Measurements from ENCODE around the gene LRG1.

GRCh38 chr19:4584670-4585460 lies 45.0 kb upstream of the LRG1 start:
- TF ChIP-seq POLR2AphosphoS5 (IDR thresholded peaks at IDR 0.05; ENCODE audit: low read depth, low read length) (no peak), TAF1 (IDR thresholded peaks at IDR 0.05; ENCODE audit: borderline replicate concordance, insufficient read depth, low read length) (no peak), REST (IDR thresholded peaks at IDR 0.05; ENCODE audit: insufficient read depth in 1 of 2, low read depth in 2 of 2, low read length in 2 of 2) (no peak), SIN3A (IDR thresholded peaks at IDR 0.05; ENCODE audit: borderline replicate concordance, insufficient read depth, low read length) (no peak), FOXP2 (optimal IDR thresholded peaks at IDR 0.05; ENCODE audit: borderline replicate concordance, extremely low read depth, extremely low read length, insufficient read depth) (no peak)

Measured in PFSK-1 (cell line).